Gastrocnemius medialis (tissue), 4 donors: ENCODE data around the gene STYX. TPM values are rescaled to one million over a fixed set of nuclear protein-coding genes. Genes with fewer than 3 reads are reported as not detected.

Experiments used
- ATAC-seq, 2 donors: fragments of 150-250 bp; one replicate each; pipeline ENCODE4 v1.9.1; 2016
- DNase-seq, 2 donors: peaks; one replicate each; pipeline ENCODE4 v3.0.0-alpha.2; 2019
- H3K27ac ChIP-seq, 4 donors: fragments of 200-600 bp; sonication (generic); 1 replicate in 1 of 4; 2 replicates in 3 of 4; pipeline ENCODE4 v1.5.1; 2016 to 2018; ENCODE audit warnings: mild to moderate bottlenecking in 2 of 4, moderate library complexity in 1 of 4
- H3K27me3 ChIP-seq, 3 donors: fragments of 200-600 bp; sonication (generic) in 2 of 3; 1 replicate in 1 of 3; 2 replicates in 2 of 3; pipeline versions ENCODE4 v1.5.1 to v1.6.0; 2016 to 2019; ENCODE audit warnings: mild to moderate bottlenecking in 1 of 3, moderate library complexity in 1 of 3
- H3K36me3 ChIP-seq, 2 donors: fragments of 200-600 bp; sonication (generic) in 1 of 2; one replicate each; pipeline ENCODE4 v1.5.1; 2017 to 2018
- H3K4me1 ChIP-seq, 2 donors: fragments of 200-600 bp; sonication (generic) in 1 of 2; one replicate each; pipeline ENCODE4 v1.5.1; 2016 to 2017; ENCODE audit warnings: mild to moderate bottlenecking in 2 of 2
- H3K4me3 ChIP-seq, 4 donors: fragments of 200-600 bp; sonication (generic) in 3 of 4; 1 replicate in 1 of 4; 2 replicates in 3 of 4; pipeline ENCODE4 v1.5.1; 2016 to 2019; ENCODE audit warnings: mild to moderate bottlenecking in 2 of 4
- H3K9me3 ChIP-seq, 3 donors: fragments of 200-600 bp; sonication (generic) in 2 of 3; 1 replicate in 1 of 3; 2 replicates in 2 of 3; pipeline ENCODE4 v1.5.1; 2016 to 2019
- POLR2A ChIP-seq, 2 donors: fragments of 450-650 bp; IDR thresholded peaks; one replicate each; pipeline ENCODE4 v1.6.1; 2017; ENCODE audit warnings: antibody characterized with exemption in 2 of 2, mild to moderate bottlenecking in 2 of 2, moderate library complexity in 2 of 2
- in situ Hi-C, 4 donors: fragments of 200-750 bp; cut with MboI; loops; one replicate each; pipeline versions ENCODE4 v1.15.0 to v1.8.0; 2017; ENCODE audit warnings: low sequenced_read_pairs in 4 of 4
- intact Hi-C: fragments of 100-400 bp; cut with DNase I; formaldehyde crosslinking; loops from one replicate; pipeline ENCODE4 v1.15.1; 2023; ENCODE audit warnings: low total_unique reads
- total RNA-seq, 4 donors: library from RNA; depleted of rRNA; stranded (reverse); fragments of >200 nt; gene quantifications; one replicate each; pipeline versions ENCODE4 v1.1.0 to v1.2.3, GENCODE V29; 2016
- TF ChIP-seq, protein P1 (sequence below), 5 experiments: fragments of 450-650 bp in 3 of 5; fragments of 200-600 bp in 2 of 5; sonication (generic) in 2 of 5; IDR thresholded peaks in 4 of 5; conservative IDR thresholded peaks in 1 of 5; 1 replicate in 4 of 5; 2 replicates in 1 of 5; pipeline ENCODE4 v1.5.1; 2016 to 2019; ENCODE audit warnings: antibody characterized with exemption in 5 of 5, mild to moderate bottlenecking in 3 of 5, moderate library complexity in 3 of 5

Gene STYX
- total RNA-seq, 4 donors from 2014 or later = 17.1 to 30.7 (median 20.3) TPM

DNA sequence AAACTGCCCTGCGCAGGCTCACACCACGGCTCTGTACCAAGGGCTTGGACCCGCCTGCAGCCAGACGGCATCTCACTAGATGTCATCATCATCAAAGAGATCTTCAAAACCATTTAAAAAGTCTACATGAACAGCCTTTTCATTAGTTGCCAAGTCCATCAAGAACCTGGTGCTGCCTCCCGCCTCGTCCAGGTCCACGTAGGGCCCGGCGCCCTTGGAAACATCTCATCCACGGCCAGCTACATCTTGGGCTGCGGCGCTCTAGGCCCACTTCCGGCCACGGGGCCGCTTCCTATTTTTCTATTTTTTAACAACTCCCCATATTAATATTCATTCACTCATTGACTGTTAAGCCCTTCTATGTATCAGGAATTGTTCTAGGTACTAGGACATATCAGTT, 68.9 kb downstream of the STYX start:
- in situ Hi-C loops = no loop called here
- Histone ChIP-seq H3K9me3 (no peaks in the 10 kb centered on the region), H3K27ac (no peak overlapping the region), H3K4me1 (no peaks in the 10 kb centered on the region), H3K36me3 (no peaks in the 10 kb centered on the region), H3K4me3 (no peak overlapping the region), H3K27me3 (no peaks in the 10 kb centered on the region)
- intact Hi-C loops = no loop called here
- ATAC-seq (no peak), DNase-seq (no peak)
- no peak for TF ChIP-seq POLR2A (IDR thresholded peaks at IDR 0.05)
- TF ChIP-seq, protein P1, sequence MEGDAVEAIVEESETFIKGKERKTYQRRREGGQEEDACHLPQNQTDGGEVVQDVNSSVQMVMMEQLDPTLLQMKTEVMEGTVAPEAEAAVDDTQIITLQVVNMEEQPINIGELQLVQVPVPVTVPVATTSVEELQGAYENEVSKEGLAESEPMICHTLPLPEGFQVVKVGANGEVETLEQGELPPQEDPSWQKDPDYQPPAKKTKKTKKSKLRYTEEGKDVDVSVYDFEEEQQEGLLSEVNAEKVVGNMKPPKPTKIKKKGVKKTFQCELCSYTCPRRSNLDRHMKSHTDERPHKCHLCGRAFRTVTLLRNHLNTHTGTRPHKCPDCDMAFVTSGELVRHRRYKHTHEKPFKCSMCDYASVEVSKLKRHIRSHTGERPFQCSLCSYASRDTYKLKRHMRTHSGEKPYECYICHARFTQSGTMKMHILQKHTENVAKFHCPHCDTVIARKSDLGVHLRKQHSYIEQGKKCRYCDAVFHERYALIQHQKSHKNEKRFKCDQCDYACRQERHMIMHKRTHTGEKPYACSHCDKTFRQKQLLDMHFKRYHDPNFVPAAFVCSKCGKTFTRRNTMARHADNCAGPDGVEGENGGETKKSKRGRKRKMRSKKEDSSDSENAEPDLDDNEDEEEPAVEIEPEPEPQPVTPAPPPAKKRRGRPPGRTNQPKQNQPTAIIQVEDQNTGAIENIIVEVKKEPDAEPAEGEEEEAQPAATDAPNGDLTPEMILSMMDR (IDR thresholded peaks at IDR 0.05 in 4 of 5, conservative IDR thresholded peaks at IDR 0.05 in 1 of 5) = no peak

DNA sequence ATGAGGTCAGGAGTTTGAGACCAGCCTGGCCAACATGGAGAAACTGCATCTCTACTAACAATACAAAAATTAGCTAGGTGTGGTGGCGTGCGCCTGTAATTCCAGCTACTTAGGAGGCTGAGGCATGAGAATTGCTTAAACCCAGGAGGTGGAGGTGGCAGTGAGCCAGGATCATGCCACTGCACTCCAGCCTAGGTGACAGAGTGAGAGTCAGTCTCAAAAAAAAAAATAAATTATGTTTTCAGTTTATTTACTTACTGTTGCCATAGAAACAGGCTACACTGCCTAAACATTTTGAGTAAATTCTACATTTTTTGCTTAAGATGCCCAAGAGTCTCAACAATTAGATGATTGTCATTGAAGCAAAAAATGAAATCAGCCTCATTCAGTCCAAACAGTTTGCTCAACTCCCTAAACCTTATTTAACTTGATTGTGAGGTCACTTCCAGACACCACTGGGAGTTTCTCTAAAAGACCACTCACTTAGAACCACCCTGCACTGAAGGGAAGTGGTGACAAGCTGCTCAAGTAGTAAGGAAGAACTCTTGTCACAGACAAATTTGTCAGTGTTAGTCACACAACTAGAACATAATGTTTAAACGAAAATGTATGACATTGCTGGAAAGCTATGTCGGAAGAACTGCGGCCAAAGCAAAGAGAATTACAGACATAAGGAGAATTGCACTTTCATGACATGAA, 71.2 kb downstream of the STYX start:
- H3K36me3 ChIP-seq = no peaks in the 10 kb centered on the region
- H3K27me3 ChIP-seq = no peaks in the 10 kb centered on the region
- TF ChIP-seq POLR2A (IDR thresholded peaks at IDR 0.05) = no peak
- TF ChIP-seq, protein P1 (IDR thresholded peaks at IDR 0.05 in 4 of 5, conservative IDR thresholded peaks at IDR 0.05 in 1 of 5) = no peak
- intact Hi-C loops = no loop called here
- DNase-seq (no peak), ATAC-seq (no peak)
- H3K4me1 ChIP-seq = no peaks in the 10 kb centered on the region
- in situ Hi-C loops = loop anchor here in 1 of 4 donors (25.0 kb wide), 1 partner anchor 511 kb away; no protein-coding TSS in a partner anchor
- no peak overlapping the region for H3K27ac ChIP-seq
- H3K4me3 ChIP-seq = no peak overlapping the region
- no peaks in the 10 kb centered on the region for H3K9me3 ChIP-seq

DNA sequence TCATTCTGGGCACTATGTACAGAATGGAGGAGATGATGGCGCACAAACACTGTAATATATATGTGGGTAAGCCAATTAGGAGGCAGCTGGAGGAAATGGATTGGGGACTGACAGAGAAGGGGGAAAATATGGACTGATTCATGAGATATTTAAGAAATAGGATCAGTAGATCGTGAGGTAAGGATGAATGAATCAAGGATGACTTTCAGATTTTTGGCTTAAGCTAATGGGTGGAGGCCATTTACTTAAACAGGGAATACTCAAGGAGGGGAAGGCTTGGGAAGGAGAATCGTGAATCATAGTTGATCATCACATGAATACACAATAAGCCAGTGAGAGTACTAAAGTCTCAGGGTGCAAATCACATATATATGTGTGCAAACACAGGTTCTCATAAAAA, 72.6 kb downstream of the STYX start:
- H3K27me3 ChIP-seq = no peaks in the 10 kb centered on the region
- H3K4me1 ChIP-seq = no peaks in the 10 kb centered on the region
- H3K4me3 ChIP-seq = no peak overlapping the region
- H3K9me3 ChIP-seq = no peaks in the 10 kb centered on the region
- DNase-seq (no peak), ATAC-seq (no peak)
- intact Hi-C loops (no loop called here), in situ Hi-C loops (loop anchor here in 1 of 4 donors (25.0 kb wide), 1 partner anchor 510 kb away; no protein-coding TSS in a partner anchor)
- TF ChIP-seq, protein P1 (IDR thresholded peaks at IDR 0.05 in 4 of 5, conservative IDR thresholded peaks at IDR 0.05 in 1 of 5) = no peak
- TF ChIP-seq POLR2A (IDR thresholded peaks at IDR 0.05) = no peak
- no peak overlapping the region for H3K27ac ChIP-seq
- H3K36me3 ChIP-seq = no peaks in the 10 kb centered on the region

DNA sequence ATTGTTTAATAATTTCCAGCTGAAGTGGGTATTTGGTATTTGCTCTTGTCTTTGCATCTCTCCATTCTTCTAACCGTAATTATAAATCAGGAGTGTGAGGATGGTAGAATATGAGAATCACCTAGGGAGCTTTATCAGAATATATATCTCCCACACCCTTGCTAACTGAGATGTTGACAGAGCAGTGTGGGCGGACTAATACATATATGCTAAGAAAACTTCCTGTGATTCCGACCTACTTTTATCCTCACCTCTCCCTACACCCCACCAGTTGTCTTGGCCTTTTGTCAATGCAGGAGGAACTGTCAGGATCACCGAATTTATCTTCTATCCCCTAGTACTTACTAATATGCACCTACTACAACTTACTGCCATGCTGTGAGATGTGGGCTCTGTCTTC, 76.1 kb downstream of the STYX start:
- intact Hi-C loops (no loop called here), in situ Hi-C loops (loop anchor here in 1 of 4 donors (25.0 kb wide), 1 partner anchor 506 kb away; no protein-coding TSS in a partner anchor)
- TF ChIP-seq POLR2A (IDR thresholded peaks at IDR 0.05) = no peak
- TF ChIP-seq, protein P1 (IDR thresholded peaks at IDR 0.05 in 4 of 5, conservative IDR thresholded peaks at IDR 0.05 in 1 of 5) = no peak
- H3K27me3 ChIP-seq = no peaks in the 10 kb centered on the region
- no peak for ATAC-seq
- DNase-seq = no peak
- no peaks in the 10 kb centered on the region for H3K4me1 ChIP-seq
- no peak overlapping the region for H3K4me3 ChIP-seq
- H3K27ac ChIP-seq = no peak overlapping the region
- no peaks in the 10 kb centered on the region for H3K36me3 ChIP-seq
- H3K9me3 ChIP-seq = no peaks in the 10 kb centered on the region
